Right lobe of liver (tissue), 6 donors: ENCODE results near the gene ZNF365. TPM values are rescaled to one million over a fixed set of nuclear protein-coding genes. Genes with fewer than 3 reads are reported as not detected.
"Not testable (repeated sequence)": the region's sequence is repeated elsewhere in the genome, so short reads cannot be mapped to it uniquely, and the experiment has no call there.

Source experiments
- ATAC-seq, 4 donors: fragments of 200-7000 bp; cut with Tn5 transposase; one replicate each; pipeline ENCODE4 v1.9.1; 2020; ENCODE audit warnings: mild to moderate bottlenecking in 4 of 4, moderate library complexity in 4 of 4
- DNase-seq, 3 donors: peaks; one replicate each; pipeline ENCODE4 v3.0.0-alpha.2; 2020
- H3K27ac ChIP-seq, 3 donors: fragments of 200-600 bp; one replicate each; pipeline ENCODE4 v1.8.0; 2022
- H3K27me3 ChIP-seq, 2 donors: fragments of 200-600 bp; one replicate each; pipeline ENCODE4 v1.8.0; 2022
- H3K36me3 ChIP-seq, 4 donors: fragments of 200-600 bp; sonication (generic) in 1 of 4; one replicate each; pipeline versions ENCODE4 v1.5.1 to v1.8.0; 2017 to 2022; ENCODE audit warnings: control low read depth in 1 of 4
- H3K4me1 ChIP-seq, 4 donors: fragments of 200-600 bp; sonication (generic) in 1 of 4; one replicate each; pipeline versions ENCODE4 v1.5.1 to v1.8.0; 2017 to 2022; ENCODE audit warnings: control low read depth in 1 of 4
- H3K4me3 ChIP-seq, 3 donors: fragments of 200-600 bp; one replicate each; pipeline ENCODE4 v1.8.0; 2022
- H3K9me3 ChIP-seq, 4 donors: fragments of 200-600 bp; sonication (generic) in 1 of 4; one replicate each; pipeline versions ENCODE4 v1.5.1 to v1.8.0; 2017 to 2022; ENCODE audit warnings: control low read depth in 1 of 4
- POLR2A ChIP-seq: fragments of 450-650 bp; IDR thresholded peaks from one replicate; pipeline ENCODE4 v1.6.1; 2017; ENCODE audit warnings: antibody characterized with exemption, mild to moderate bottlenecking
- WGBS: methylation state at CpG from one replicate; pipeline ENCODE4 v1.1.6; 2018; ENCODE audit warnings: low coverage, low lambda C conversion rate; ENCODE audit not compliant: insufficient coverage; ENCODE audit errors: missing lambda C conversion rate; 5-methylcytosine and 5-hydroxymethylcytosine counted together
- intact Hi-C, 2 donors: fragments of 100-400 bp; cut with DNase I; formaldehyde crosslinking; loops; one replicate each; pipeline versions ENCODE4 v1.11.2 to v1.14.1; 2022
- total RNA-seq, 6 experiments: library from RNA; depleted of rRNA in 2 of 6; stranded (reverse); fragments of >200 nt in 2 of 6; fragmentation: NEBNext Ultra II Directional in 3 of 6; extraction: Animal tissue kit (Norgen Biotek cat#: 25700) in 3 of 6; gene quantifications; one replicate each; pipeline versions ENCODE4 v1.1.0 to v1.2.4, GENCODE V29; 2016 to 2023
- TF ChIP-seq, protein P1 (sequence below), 4 donors: fragments of 200-600 bp in 3 of 4; fragments of 450-650 bp in 1 of 4; IDR thresholded peaks; one replicate each; pipeline versions ENCODE4 v1.5.1 to v1.8.0; 2016 to 2022; ENCODE audit warnings: antibody characterized with exemption in 4 of 4, mild to moderate bottlenecking in 2 of 4
- donor health status: DM: no; HTN: yes; CAD: no.
- donor health status: DM: no; HTN: no; CAD: no.
- donor health status: DM: no; HTN: no; CAD: no.
- donor health status: DM: no; HTN: yes; CAD: no.
- donor health status: DM: no; HTN: yes; CAD: no.

The ZNF365 gene
- total RNA-seq, 6 experiments from 2014 or later: 0.06 TPM; not detected in 5

GRCh38 chr10:62402508-62402907 is 28.3 kb downstream of the ZNF365 start:
- H3K36me3 ChIP-seq: no peaks in the 10 kb centered on the region
- ATAC-seq (no peak), DNase-seq (no peak)
- no peaks in the 10 kb centered on the region for H3K9me3 ChIP-seq
- no peak overlapping the region for H3K4me3 ChIP-seq
- no peaks in the 10 kb centered on the region for H3K4me1 ChIP-seq
- TF ChIP-seq POLR2A: no peak
- TF ChIP-seq, protein P1, sequence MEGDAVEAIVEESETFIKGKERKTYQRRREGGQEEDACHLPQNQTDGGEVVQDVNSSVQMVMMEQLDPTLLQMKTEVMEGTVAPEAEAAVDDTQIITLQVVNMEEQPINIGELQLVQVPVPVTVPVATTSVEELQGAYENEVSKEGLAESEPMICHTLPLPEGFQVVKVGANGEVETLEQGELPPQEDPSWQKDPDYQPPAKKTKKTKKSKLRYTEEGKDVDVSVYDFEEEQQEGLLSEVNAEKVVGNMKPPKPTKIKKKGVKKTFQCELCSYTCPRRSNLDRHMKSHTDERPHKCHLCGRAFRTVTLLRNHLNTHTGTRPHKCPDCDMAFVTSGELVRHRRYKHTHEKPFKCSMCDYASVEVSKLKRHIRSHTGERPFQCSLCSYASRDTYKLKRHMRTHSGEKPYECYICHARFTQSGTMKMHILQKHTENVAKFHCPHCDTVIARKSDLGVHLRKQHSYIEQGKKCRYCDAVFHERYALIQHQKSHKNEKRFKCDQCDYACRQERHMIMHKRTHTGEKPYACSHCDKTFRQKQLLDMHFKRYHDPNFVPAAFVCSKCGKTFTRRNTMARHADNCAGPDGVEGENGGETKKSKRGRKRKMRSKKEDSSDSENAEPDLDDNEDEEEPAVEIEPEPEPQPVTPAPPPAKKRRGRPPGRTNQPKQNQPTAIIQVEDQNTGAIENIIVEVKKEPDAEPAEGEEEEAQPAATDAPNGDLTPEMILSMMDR (IDR thresholded peaks at IDR 0.05): no peak
- H3K27me3 ChIP-seq: no peaks in the 10 kb centered on the region
- H3K27ac ChIP-seq: no peak overlapping the region
- intact Hi-C loops: no loop called here

DNA sequence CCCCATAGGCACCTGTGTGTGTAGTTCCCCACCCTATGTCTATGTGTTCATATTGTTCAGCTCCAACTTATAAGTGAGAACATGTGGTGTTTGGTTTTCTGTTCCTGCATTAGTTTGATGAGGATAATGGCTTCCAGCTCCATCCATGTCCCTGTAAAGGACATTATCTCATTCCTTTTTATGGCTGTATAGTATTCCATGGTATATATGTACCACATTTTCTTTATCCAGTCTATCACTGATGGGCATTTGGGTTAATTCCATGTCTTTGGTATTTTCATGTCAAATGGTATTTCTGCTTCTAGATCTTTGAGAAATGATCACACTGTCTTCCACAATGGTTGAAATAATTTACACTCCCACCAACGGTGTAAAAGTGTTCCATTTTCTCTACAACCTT is 36.4 kb downstream of the ZNF365 start:
- DNase-seq, H3K27ac ChIP-seq, H3K9me3 ChIP-seq, H3K36me3 ChIP-seq, ATAC-seq, H3K4me3 ChIP-seq, intact Hi-C loops, H3K4me1 ChIP-seq, H3K27me3 ChIP-seq: not testable (repeated sequence)
- 47% methylated on average over 1 of the region's 1 CpG for WGBS

DNA sequence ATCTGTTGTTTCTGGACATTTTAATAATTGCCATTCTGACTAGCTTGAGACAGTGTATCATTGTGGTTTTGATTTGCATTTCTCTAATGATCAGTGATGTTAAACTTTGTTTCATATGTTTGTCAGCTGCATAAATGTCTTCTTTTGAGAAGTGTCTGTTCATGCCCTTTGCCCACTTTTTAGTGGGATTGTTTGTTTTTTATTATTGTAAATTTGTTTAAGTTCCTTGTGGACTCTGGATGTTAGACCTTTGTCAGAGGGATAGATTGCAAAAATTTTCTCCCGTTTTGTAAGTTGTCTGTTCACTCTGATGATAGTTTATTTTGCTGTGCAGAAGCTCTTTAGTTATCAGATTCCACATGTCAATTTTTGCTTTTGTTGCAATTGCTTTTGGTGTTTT is 36.8 kb downstream of the ZNF365 start:
- H3K4me1 ChIP-seq, ATAC-seq, DNase-seq: not testable (repeated sequence)

DNA sequence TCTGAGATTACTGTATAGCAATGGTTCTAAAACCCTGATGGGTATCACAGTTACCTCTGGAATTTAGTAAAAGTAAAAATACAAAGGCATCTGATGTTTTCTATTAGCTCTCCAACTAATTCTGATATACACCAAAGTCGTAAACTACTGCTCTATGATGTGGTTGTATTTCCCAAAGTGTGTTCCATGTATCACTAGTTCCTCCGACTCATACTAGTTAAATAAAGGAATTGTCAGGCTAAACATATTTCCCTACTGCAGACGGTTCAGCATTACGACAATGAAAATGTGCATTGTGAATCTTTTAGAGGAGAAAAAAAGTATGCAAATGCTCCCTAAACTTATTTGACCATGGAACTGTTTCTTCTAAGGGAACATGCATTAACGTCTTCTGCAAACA is 38.9 kb downstream of the ZNF365 start:
- DNase-seq: no peak
- intact Hi-C loops: no loop called here
- 84% methylated on average over 5 of the region's 5 CpGs for WGBS
- no peaks in the 10 kb centered on the region for H3K36me3 ChIP-seq
- no peaks in the 10 kb centered on the region for H3K27me3 ChIP-seq
- no peak overlapping the region for H3K4me3 ChIP-seq
- TF ChIP-seq POLR2A: no peak
- TF ChIP-seq, protein P1 (IDR thresholded peaks at IDR 0.05): no peak
- no peak overlapping the region for H3K27ac ChIP-seq
- no peaks in the 10 kb centered on the region for H3K4me1 ChIP-seq
- ATAC-seq: no peak
- H3K9me3 ChIP-seq: no peaks in the 10 kb centered on the region

More for the DNA sequence above, 36.8 kb downstream of the ZNF365 start:
- H3K27ac ChIP-seq, H3K9me3 ChIP-seq, H3K27me3 ChIP-seq, intact Hi-C loops, H3K36me3 ChIP-seq, H3K4me3 ChIP-seq: not testable (repeated sequence)
- 40% methylated on average over 1 of the region's 1 CpG for WGBS

DNA sequence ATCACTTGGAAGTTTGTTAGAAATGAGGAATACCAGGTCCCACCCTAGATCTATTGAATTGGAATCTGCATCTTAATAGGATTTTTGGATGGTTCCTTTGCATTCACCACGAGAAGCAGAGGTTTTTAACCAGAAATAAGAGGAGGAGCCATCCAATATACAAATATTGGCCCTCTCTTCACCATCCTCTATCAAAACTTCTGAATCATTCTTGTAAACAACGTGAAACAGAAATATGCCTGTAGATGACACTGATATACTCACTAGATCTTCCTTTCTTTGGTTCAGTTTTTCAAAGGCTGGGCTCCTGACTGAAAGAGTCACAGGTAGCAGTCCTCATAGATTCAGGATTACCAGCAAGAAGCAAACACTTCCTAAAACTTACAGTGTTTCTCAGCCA is 39.5 kb downstream of the ZNF365 start:
- no peak for ATAC-seq
- no peaks in the 10 kb centered on the region for H3K9me3 ChIP-seq
- TF ChIP-seq, protein P1 (IDR thresholded peaks at IDR 0.05): no peak
- no peak for TF ChIP-seq POLR2A
- no peak for DNase-seq
- H3K27ac ChIP-seq: no peak overlapping the region
- H3K4me1 ChIP-seq: no peaks in the 10 kb centered on the region
- no peak overlapping the region for H3K4me3 ChIP-seq
- H3K36me3 ChIP-seq: no peaks in the 10 kb centered on the region
- no peaks in the 10 kb centered on the region for H3K27me3 ChIP-seq
- 46% methylated on average over 2 of the region's 2 CpGs for WGBS
- intact Hi-C loops: no loop called here

DNA sequence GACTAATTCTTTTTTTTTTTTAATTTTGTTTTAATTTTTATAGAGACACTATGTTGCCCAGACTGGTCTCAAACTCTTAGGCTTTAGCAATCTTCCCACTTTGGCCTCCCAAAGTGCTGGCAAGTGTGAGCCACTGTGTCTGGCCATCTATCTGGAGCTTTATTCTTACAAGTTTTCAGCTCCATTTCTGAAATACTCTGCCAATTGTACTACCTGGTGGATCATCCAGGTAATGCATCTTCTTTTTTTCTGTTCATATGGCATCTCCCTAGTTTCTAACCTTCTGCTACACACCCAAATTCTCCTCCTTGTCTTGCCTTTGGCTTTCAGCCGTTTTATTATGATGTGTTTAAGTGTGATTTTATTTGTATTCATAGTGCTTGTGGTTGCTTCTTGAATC is 40.2 kb downstream of the ZNF365 start:
- no peaks in the 10 kb centered on the region for H3K27me3 ChIP-seq
- H3K27ac ChIP-seq: no peak overlapping the region
- no peaks in the 10 kb centered on the region for H3K9me3 ChIP-seq
- no peaks in the 10 kb centered on the region for H3K36me3 ChIP-seq
- 0% methylated on average over 1 of the region's 1 CpG for WGBS
- no peak for TF ChIP-seq POLR2A
- TF ChIP-seq, protein P1 (IDR thresholded peaks at IDR 0.05): no peak
- DNase-seq (no peak), ATAC-seq (no peak)
- intact Hi-C loops: no loop called here
- no peak overlapping the region for H3K4me3 ChIP-seq
- H3K4me1 ChIP-seq: no peaks in the 10 kb centered on the region
